GM12878 (cell line): ENCODE results near the gene ALPP. TPM values are rescaled to one million over a fixed set of nuclear protein-coding genes. Genes with fewer than 3 reads are reported as not detected.
"Not testable (repeated sequence)": the region's sequence is repeated elsewhere in the genome, so short reads cannot be mapped to it uniquely, and the experiment has no call there.

Experiments
- ATAC-seq: fragments of 200-7000 bp; cut with Tn5 transposase; 3 replicates; pipeline ENCODE4 v1.9.1; 2020; ENCODE audit warnings: mild to moderate bottlenecking, moderate library complexity
- BruUV-seq: library from RNA; stranded (reverse); fragments of 400-500 nt; replicated peaks from 2 replicates; lab custom pipeline; 2021; lab: Mats Ljungman, UMichigan
- CTCF ChIA-PET: fragments of 300-600 bp; sonication (Branson Sonifier 250); formaldehyde crosslinking; extraction: SDS; loops from one replicate; lab custom pipeline; 2021; ENCODE audit warnings: inconsistent platforms; lab: Yijun Ruan, JAX
- POLR2A ChIA-PET: fragments of 350-600 bp; formaldehyde crosslinking; extraction: SDS; loops from one replicate; lab custom pipeline; 2021; ENCODE audit warnings: inconsistent platforms; lab: Charles Lee
- RAD21 ChIA-PET: fragments of 300-600 bp; sonication (Branson Sonifier 250); formaldehyde crosslinking; loops from one replicate; lab custom pipeline; 2023; ENCODE audit warnings: antibody characterized with exemption; ENCODE audit not compliant: unreplicated experiment; lab: Charles Lee
- SMC1A ChIA-PET: fragments of 300-600 bp; sonication (Branson Sonifier 250); formaldehyde crosslinking; loops from one replicate; lab custom pipeline; 2023; ENCODE audit not compliant: unreplicated experiment, uncharacterized antibody; lab: Charles Lee
- DNase-seq: peaks from one replicate; pipeline ENCODE4 v3.0.0-alpha.2; 2011; ENCODE audit warnings: low read depth, low spot score
- FAIRE-seq: peaks from 3 replicates; lab custom pipeline; 2011; peaks lifted over from hg19 to GRCh38; lab: Jason Lieb, UNC
- H2AFZ ChIP-seq: 2 replicates; pipeline ENCODE4 v1.6.0; 2011; ENCODE audit warnings: low read depth, low read length, control low read depth; ENCODE audit not compliant: control insufficient read depth
- H3K27ac ChIP-seq: 2 replicates; pipeline ENCODE4 v1.5.1; 2011; ENCODE audit warnings: control low read depth; ENCODE audit not compliant: control insufficient read depth, insufficient read depth
- H3K27me3 ChIP-seq, 2 experiments: replicated peaks in 1 of 2; 2 replicates each; pipeline versions ENCODE4 v1.6.0 to v1.6.1; 2011; ENCODE audit warnings: low read length in 1 of 2; ENCODE audit not compliant: control insufficient read depth in 2 of 2, insufficient read depth in 2 of 2
- H3K36me3 ChIP-seq, 2 experiments: 2 replicates each; pipeline ENCODE4 v1.5.1; 2011; ENCODE audit warnings: low read length in 1 of 2; ENCODE audit not compliant: control insufficient read depth in 2 of 2, insufficient read depth in 2 of 2
- H3K4me1 ChIP-seq: 2 replicates; pipeline ENCODE4 v1.6.1; 2011; ENCODE audit warnings: mild to moderate bottlenecking, low read length, moderate library complexity, mixed read lengths; ENCODE audit not compliant: control insufficient read depth, insufficient read depth
- H3K4me2 ChIP-seq: 2 replicates; pipeline ENCODE4 v1.6.0; 2011; ENCODE audit warnings: control low read depth; ENCODE audit not compliant: control insufficient read depth, insufficient read depth
- H3K4me3 ChIP-seq: fragments of 200-600 bp; sonication (generic); 2 replicates; pipeline ENCODE4 v1.5.1; 2016
- H3K79me2 ChIP-seq: 2 replicates; pipeline ENCODE4 v1.6.0; 2011; ENCODE audit warnings: low read length; ENCODE audit not compliant: control insufficient read depth, insufficient read depth
- H3K9ac ChIP-seq: 2 replicates; pipeline ENCODE4 v1.8.0; 2011; ENCODE audit warnings: low read length, control low read depth, mixed read lengths; ENCODE audit not compliant: control insufficient read depth, insufficient read depth
- H3K9me3 ChIP-seq: replicated peaks from 3 replicates; pipeline ENCODE4 v1.5.1; 2011; ENCODE audit warnings: mild to moderate bottlenecking, low read length; ENCODE audit not compliant: control insufficient read depth, insufficient read depth
- H4K20me1 ChIP-seq: 2 replicates; pipeline ENCODE4 v1.6.0; 2011; ENCODE audit not compliant: control insufficient read depth, insufficient read depth
- HSF1 ChIP-seq: fragments of 150-350 bp; IDR thresholded peaks from 2 replicates; pipeline ENCODE4 v1.6.1; 2014; ENCODE audit warnings: mild to moderate bottlenecking, low read depth, low read length
- NR2C1 ChIP-seq: fragments of 450-650 bp; IDR thresholded peaks from 2 replicates; pipeline ENCODE4 v1.6.1; 2017; ENCODE audit warnings: antibody characterized with exemption, mild to moderate bottlenecking, moderate library complexity
- RCOR1 ChIP-seq: conservative IDR thresholded peaks from 2 replicates; pipeline ENCODE4 v1.6.1; 2012; ENCODE audit warnings: low read depth, low read length, improper control_type of control experiment
- ZNF207 ChIP-seq: fragments of 450-650 bp; IDR thresholded peaks from 2 replicates; pipeline ENCODE4 v1.6.1; 2014; ENCODE audit warnings: antibody characterized with exemption, mild to moderate bottlenecking, borderline replicate concordance
- WGBS: methylation state at CpG from one replicate; pipeline ENCODE4 v1.1.6; 2016; ENCODE audit warnings: low lambda C conversion rate; ENCODE audit not compliant: insufficient replicate concordance, insufficient coverage; ENCODE audit errors: missing lambda C conversion rate; 5-methylcytosine and 5-hydroxymethylcytosine counted together
- in situ Hi-C: fragments of 300-500 bp; cut with MboI; formaldehyde crosslinking; loops from 9 replicates; pipeline ENCODE4 v1.14.3; 2018; ENCODE audit warnings: mixed read lengths
- intact Hi-C: fragments of 100-400 bp; cut with micrococcal nuclease; formaldehyde crosslinking; loops from one replicate; pipeline ENCODE4 v1.14.2; 2022; ENCODE audit not compliant: unreplicated experiment
- polyA plus RNA-seq, 11 experiments: library from polyadenylated mRNA; depleted of rRNA in 4 of 11; unstranded in 6 of 11; stranded (reverse) in 5 of 11; fragments of >200 nt; fragmentation: Nextera tagmentation in 4 of 11; fragmentation: Illumina TruSeq in 1 of 11; extraction: Ambion mirVana in 4 of 11; extraction: Trizol in 1 of 11; gene quantifications; 1 replicate in 1 of 11; 2 replicates in 10 of 11; pipeline versions ENCODE4 v1.2.1 to v1.2.3, GENCODE V29; 2011 to 2016; ENCODE audit warnings: inconsistent platforms in 2 of 11, missing spikeins in 2 of 11, low read depth in 1 of 11
- total RNA-seq, 4 experiments: library from RNA; depleted of rRNA in 3 of 4; stranded (reverse); fragments of >200 nt in 3 of 4; fragmentation: Illumina TruSeq in 1 of 4; extraction: Trizol in 1 of 4; gene quantifications; 2 replicates each; pipeline versions ENCODE4 v1.2.1 to v1.2.3, GENCODE V29; 2013 to 2021

Gene ALPP
- total and polyA plus RNA-seq, 10 of the 15 experiments (the other 5 are each of a cell fraction or from before 2014, with no cell fraction given) = 0.21 TPM; not detected in 9

GRCh38 chr2:232422051-232422450 lies 43.5 kb downstream of the ALPP start (continued):
- TF ChIP-seq HSF1 = no peak
- no peak for TF ChIP-seq NR2C1
- TF ChIP-seq RCOR1 = no peak
- TF ChIP-seq ZNF207 = no peak

GRCh38 chr2:232422996-232423395 lies 44.4 kb downstream of the ALPP start:
- in situ Hi-C loops, H3K4me3 ChIP-seq, H4K20me1 ChIP-seq: not testable (repeated sequence)

GRCh38 chr2:232423407-232423806 lies 44.9 kb downstream of the ALPP start:
- in situ Hi-C loops, H3K4me1 ChIP-seq, H3K4me2 ChIP-seq, H3K79me2 ChIP-seq, SMC1A ChIA-PET, ATAC-seq, CTCF ChIA-PET, H3K4me3 ChIP-seq, H4K20me1 ChIP-seq, BruUV-seq, DNase-seq, H2AFZ ChIP-seq, intact Hi-C loops, H3K27ac ChIP-seq, POLR2A ChIA-PET, RAD21 ChIA-PET, H3K27me3 ChIP-seq, H3K9me3 ChIP-seq, H3K36me3 ChIP-seq, FAIRE-seq, H3K9ac ChIP-seq: not testable (repeated sequence)
- 8% methylated on average over 7 of the region's 7 CpGs for WGBS

More at GRCh38 chr2:232422996-232423395, 44.4 kb downstream of the ALPP start:
- ATAC-seq, BruUV-seq, RAD21 ChIA-PET, SMC1A ChIA-PET, FAIRE-seq, intact Hi-C loops, H3K27me3 ChIP-seq, POLR2A ChIA-PET, H3K79me2 ChIP-seq, H3K27ac ChIP-seq, H3K36me3 ChIP-seq, CTCF ChIA-PET, H3K4me1 ChIP-seq, H3K9ac ChIP-seq, H2AFZ ChIP-seq, DNase-seq, H3K9me3 ChIP-seq, H3K4me2 ChIP-seq: not testable (repeated sequence)
- 37% methylated on average over 3 of the region's 3 CpGs for WGBS
